ENCODE measurements around the gene C20orf202. TPM values are rescaled to one million over a fixed set of nuclear protein-coding genes. Genes with fewer than 3 reads are reported as not detected.

The C20orf202 gene
- total RNA-seq, 1 experiment from 2014 or later = not detected

GRCh38 chr20:1184260-1184637, 19.0 kb upstream of the C20orf202 start:
- no peak for DNase-seq (ENCODE audit: low read depth)

GRCh38 chr20:1184638-1185315, 18.5 kb upstream of the C20orf202 start, which contains the start of gene TMEM74B:
Gene TMEM74B, minus strand, starts transcription at chr20:1184981. Its CDS starts 1,180 bp downstream, at chr20:1183801.
- no peak for DNase-seq (ENCODE audit: low read depth)

GRCh38 chr20:1185316-1185741, 17.9 kb upstream of the C20orf202 start:
- no peak for DNase-seq (ENCODE audit: low read depth)

- peak; percentile 26 for DNase-seq (ENCODE audit: low read depth)
These were observed 17.4 kb upstream of the C20orf202 start for GRCh38 chr20:1185790-1186334.

- no peak for DNase-seq (ENCODE audit: low read depth)
These were observed 16.8 kb upstream of the C20orf202 start for GRCh38 chr20:1186367-1186991.

- DNase-seq (ENCODE audit: low read depth) = no peak
These were observed 15.6 kb upstream of the C20orf202 start for GRCh38 chr20:1187605-1188171.

- no peak for DNase-seq (ENCODE audit: low read depth)
These were observed 14.9 kb upstream of the C20orf202 start for GRCh38 chr20:1188347-1188746.

GRCh38 chr20:1189827-1190226, 13.4 kb upstream of the C20orf202 start:
- no peak for DNase-seq (ENCODE audit: low read depth)

- DNase-seq (ENCODE audit: low read depth) = no peak
These were observed 12.4 kb upstream of the C20orf202 start for GRCh38 chr20:1190847-1191246.

GRCh38 chr20:1191299-1191698, 12.0 kb upstream of the C20orf202 start:
- no peak for DNase-seq (ENCODE audit: low read depth)

- DNase-seq (ENCODE audit: low read depth) = no peak
These were observed 8.0 kb upstream of the C20orf202 start for GRCh38 chr20:1195226-1195625.

- DNase-seq (ENCODE audit: low read depth) = no peak
These were observed 6.6 kb upstream of the C20orf202 start for GRCh38 chr20:1196634-1197033.

- DNase-seq (ENCODE audit: low read depth) = no peak
These were observed 5.5 kb upstream of the C20orf202 start for GRCh38 chr20:1197801-1198200.

- DNase-seq (ENCODE audit: low read depth) = no peak
These were observed 4.5 kb upstream of the C20orf202 start for GRCh38 chr20:1198751-1199150.

GRCh38 chr20:1199212-1199873, 3.9 kb upstream of the C20orf202 start:
- DNase-seq (ENCODE audit: low read depth) = peak; percentile 48

GRCh38 chr20:1199964-1200363, 3.3 kb upstream of the C20orf202 start:
- no peak for DNase-seq (ENCODE audit: low read depth)

- no peak for DNase-seq (ENCODE audit: low read depth)
These were observed 376 bp downstream of the C20orf202 start for GRCh38 chr20:1203630-1204029.

- DNase-seq (ENCODE audit: low read depth) = no peak
These were observed 859 bp downstream of the C20orf202 start for GRCh38 chr20:1204113-1204512.

GRCh38 chr20:1204576-1204975, 1.3 kb downstream of the C20orf202 start:
- peak; percentile 32 for DNase-seq (ENCODE audit: low read depth)

GRCh38 chr20:1205802-1206201, 2.5 kb downstream of the C20orf202 start:
- DNase-seq (ENCODE audit: low read depth) = no peak

- DNase-seq (ENCODE audit: low read depth) = no peak
These were observed 3.3 kb downstream of the C20orf202 start for GRCh38 chr20:1206366-1207148.

Data from LHCN-M2 (cell line).